ENCODE data around the gene RNF187.

RNF187 gene

GRCh38 chr1:228494044-228494353 is 6.8 kb downstream of the RNF187 start:
- TF ChIP-seq, protein P1, sequence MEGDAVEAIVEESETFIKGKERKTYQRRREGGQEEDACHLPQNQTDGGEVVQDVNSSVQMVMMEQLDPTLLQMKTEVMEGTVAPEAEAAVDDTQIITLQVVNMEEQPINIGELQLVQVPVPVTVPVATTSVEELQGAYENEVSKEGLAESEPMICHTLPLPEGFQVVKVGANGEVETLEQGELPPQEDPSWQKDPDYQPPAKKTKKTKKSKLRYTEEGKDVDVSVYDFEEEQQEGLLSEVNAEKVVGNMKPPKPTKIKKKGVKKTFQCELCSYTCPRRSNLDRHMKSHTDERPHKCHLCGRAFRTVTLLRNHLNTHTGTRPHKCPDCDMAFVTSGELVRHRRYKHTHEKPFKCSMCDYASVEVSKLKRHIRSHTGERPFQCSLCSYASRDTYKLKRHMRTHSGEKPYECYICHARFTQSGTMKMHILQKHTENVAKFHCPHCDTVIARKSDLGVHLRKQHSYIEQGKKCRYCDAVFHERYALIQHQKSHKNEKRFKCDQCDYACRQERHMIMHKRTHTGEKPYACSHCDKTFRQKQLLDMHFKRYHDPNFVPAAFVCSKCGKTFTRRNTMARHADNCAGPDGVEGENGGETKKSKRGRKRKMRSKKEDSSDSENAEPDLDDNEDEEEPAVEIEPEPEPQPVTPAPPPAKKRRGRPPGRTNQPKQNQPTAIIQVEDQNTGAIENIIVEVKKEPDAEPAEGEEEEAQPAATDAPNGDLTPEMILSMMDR (conservative IDR thresholded peaks at IDR 0.05; ENCODE audit: low read depth, low read length), result no peak
- H3K4me3 ChIP-seq (ENCODE audit: low read length), result no peak overlapping the region
- DNase-seq (ENCODE audit: low read depth), result no peak

GRCh38 chr1:228494391-228494790 is 7.2 kb downstream of the RNF187 start:
- no peak overlapping the region for H3K4me3 ChIP-seq (ENCODE audit: low read length)
- no peak for DNase-seq (ENCODE audit: low read depth)
- TF ChIP-seq, protein P1 (conservative IDR thresholded peaks at IDR 0.05; ENCODE audit: low read depth, low read length), result no peak

DNA sequence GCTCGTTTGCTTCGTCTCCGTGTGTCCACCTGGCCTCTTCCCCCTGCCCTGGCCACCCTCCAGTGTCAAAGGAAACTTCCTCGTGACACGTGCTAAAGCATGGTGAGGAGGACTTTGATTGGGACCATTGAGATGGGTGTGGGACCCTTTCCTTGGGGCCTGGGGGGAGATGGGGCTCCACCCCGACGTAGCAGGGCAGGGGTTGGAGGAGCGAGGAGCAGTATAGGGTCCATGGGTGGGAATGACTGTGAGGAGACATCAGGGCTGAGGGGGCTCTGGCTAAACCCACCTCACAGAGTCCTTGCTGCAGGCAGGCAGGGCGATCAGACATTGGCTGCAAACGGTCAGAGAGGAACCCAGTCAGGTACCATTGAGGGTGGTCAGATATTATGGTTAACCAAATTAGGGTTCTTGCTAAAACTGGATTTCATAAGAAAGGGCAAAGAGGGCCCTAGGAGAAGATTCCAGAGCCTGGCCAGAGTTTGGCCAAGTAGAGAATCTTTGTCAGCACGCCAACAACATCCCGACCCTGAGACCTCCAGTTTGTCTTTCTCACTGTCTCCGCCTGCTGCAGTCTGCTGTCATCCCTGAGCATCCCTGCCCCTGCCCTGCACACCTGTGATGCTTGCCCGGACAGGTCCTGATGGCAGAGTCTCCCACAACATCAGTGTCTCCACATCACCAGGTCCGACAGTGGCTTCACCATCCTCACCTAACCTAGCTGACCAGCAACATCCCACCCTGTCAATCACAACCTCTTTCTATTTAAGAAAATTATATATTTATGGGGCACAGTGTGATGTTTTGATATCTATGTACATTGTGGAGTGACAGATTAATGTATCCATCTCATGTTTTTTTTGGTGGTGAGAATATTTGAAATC is 8.0 kb downstream of the RNF187 start:
- TF ChIP-seq, protein P1 (conservative IDR thresholded peaks at IDR 0.05; ENCODE audit: low read depth, low read length), result no peak
- DNase-seq (ENCODE audit: low read depth), result no peak
- H3K4me3 ChIP-seq (ENCODE audit: low read length), result no peak overlapping the region

DNA sequence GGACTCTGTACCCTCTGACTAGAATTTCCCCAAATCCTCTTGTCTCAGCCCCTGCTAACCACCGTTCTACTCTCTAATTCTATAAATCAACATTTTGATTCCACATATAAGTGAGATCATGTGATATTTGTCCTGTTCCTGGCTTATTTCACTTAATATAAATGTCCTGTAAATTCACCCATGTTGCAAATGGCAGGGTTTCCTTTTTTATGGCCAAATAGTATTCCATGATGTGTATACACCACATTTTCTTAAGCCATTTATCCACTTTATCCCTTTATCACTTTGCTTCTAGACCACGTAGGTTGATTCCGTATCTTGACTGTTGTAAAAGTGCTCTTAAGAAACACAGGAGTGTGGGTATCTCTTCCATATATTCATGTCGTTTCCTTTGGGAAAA is 8.9 kb downstream of the RNF187 start:
- TF ChIP-seq, protein P1 (conservative IDR thresholded peaks at IDR 0.05; ENCODE audit: low read depth, low read length), result no peak
- no peak overlapping the region for H3K4me3 ChIP-seq (ENCODE audit: low read length)
- no peak for DNase-seq (ENCODE audit: low read depth)

DNA sequence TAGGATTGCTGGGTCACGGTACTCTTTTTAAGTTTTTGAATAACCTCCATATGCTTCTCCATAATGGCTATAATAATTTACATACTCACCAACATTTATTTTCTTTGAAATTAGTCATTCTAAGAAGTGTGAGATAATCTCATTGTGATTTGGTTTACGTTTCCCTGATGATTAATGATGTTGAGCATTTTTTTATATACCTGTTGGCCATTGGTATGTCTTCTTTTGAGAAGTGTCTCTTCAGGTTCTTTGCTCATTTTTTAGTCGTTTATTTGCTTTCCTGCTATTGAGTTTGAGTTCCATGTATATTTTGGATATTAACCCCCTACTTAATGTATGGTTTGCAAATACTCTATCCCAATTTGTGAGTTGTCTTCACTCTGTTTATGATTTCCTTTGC is 9.3 kb downstream of the RNF187 start:
- H3K4me3 ChIP-seq (ENCODE audit: low read length), result no peak overlapping the region
- TF ChIP-seq, protein P1 (conservative IDR thresholded peaks at IDR 0.05; ENCODE audit: low read depth, low read length), result no peak
- no peak for DNase-seq (ENCODE audit: low read depth)

- no peak for DNase-seq (ENCODE audit: low read depth)
- TF ChIP-seq, protein P1 (conservative IDR thresholded peaks at IDR 0.05; ENCODE audit: low read depth, low read length), result no peak
- no peak overlapping the region for H3K4me3 ChIP-seq (ENCODE audit: low read length)
These were observed 10.0 kb downstream of the RNF187 start for GRCh38 chr1:228497206-228497605.

DNA sequence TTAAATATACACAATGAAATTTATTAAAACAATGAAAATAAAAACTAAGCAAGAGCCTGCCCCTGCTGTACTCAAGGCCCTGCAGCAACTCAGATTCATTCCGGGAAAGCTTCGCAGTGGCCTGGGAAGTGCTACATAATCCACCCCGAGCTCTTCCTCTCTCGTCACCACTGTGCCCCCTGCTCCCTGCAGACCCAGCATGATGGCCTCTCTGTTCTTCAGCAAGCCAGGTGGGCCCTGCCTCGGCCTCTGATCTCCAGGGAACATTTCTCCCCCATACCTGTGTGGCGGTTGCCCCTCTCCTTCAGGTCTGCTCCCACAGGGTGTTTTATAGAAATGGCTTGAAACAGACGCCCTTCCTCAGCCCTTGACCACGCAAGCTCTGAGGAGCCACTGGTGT is 10.6 kb downstream of the RNF187 start:
- TF ChIP-seq, protein P1 (conservative IDR thresholded peaks at IDR 0.05; ENCODE audit: low read depth, low read length), result no peak
- DNase-seq (ENCODE audit: low read depth), result no peak

More for the DNA sequence above, 10.6 kb downstream of the RNF187 start:
- H3K4me3 ChIP-seq (ENCODE audit: low read length), result no peak overlapping the region
